HepG2 (cell line): ENCODE measurements around the gene DAZL.

ENCODE experiments used
- ADNP ChIP-seq: sonication (generic); formaldehyde crosslinking; IDR thresholded peaks from 2 replicates; pipeline ENCODE4 v1.4.0; 2020; ENCODE audit warnings: missing genetic modification reagents
- CHD2 ChIP-seq: IDR thresholded peaks from 2 replicates; pipeline ENCODE4 v1.6.1; 2011; ENCODE audit warnings: low read depth, low read length, improper control_type of control experiment
- CTCF ChIP-seq: sonication (generic); formaldehyde crosslinking; IDR thresholded peaks from 2 replicates; pipeline ENCODE4 v1.5.0; 2020; ENCODE audit warnings: mild to moderate bottlenecking, missing genetic modification reagents, moderate library complexity
- EED ChIP-seq: sonication (generic); formaldehyde crosslinking; IDR thresholded peaks from 2 replicates; pipeline ENCODE4 v1.5.0; 2020; ENCODE audit warnings: mild to moderate bottlenecking, missing genetic modification reagents
- EZH2 ChIP-seq: conservative IDR thresholded peaks from 2 replicates; pipeline ENCODE4 v1.6.1; 2012; ENCODE audit warnings: mild to moderate bottlenecking, low read depth, low read length, moderate library complexity
- FOSL1 ChIP-seq: sonication (generic); formaldehyde crosslinking; IDR thresholded peaks from 2 replicates; pipeline ENCODE4 v1.9.0; 2021; ENCODE audit warnings: missing genetic modification reagents, borderline replicate concordance
- HINFP ChIP-seq: sonication (generic); formaldehyde crosslinking; IDR thresholded peaks from 2 replicates; pipeline ENCODE4 v1.4.0; 2020; ENCODE audit warnings: low read depth, mild to moderate bottlenecking, missing genetic modification reagents
- HNF4A ChIP-seq: sonication (generic); formaldehyde crosslinking; IDR thresholded peaks from 2 replicates; pipeline ENCODE4 v1.4.0; 2020; ENCODE audit warnings: missing genetic modification reagents
- NCOA2 ChIP-seq: sonication (generic); formaldehyde crosslinking; IDR thresholded peaks from 2 replicates; pipeline ENCODE4 v1.8.0; 2022; ENCODE audit warnings: inconsistent platforms
- POLR2AphosphoS5 ChIP-seq: IDR thresholded peaks from 2 replicates; pipeline ENCODE4 v1.6.1; 2012; ENCODE audit warnings: low read depth, low read length
- SNAPC2 ChIP-seq: sonication (generic); formaldehyde crosslinking; IDR thresholded peaks from 2 replicates; pipeline ENCODE4 v1.8.1; 2022; ENCODE audit warnings: mild to moderate bottlenecking, missing genetic modification reagents
- ZFP36 ChIP-seq: fragments of 150-350 bp; IDR thresholded peaks from 2 replicates; pipeline ENCODE4 v1.6.1; 2018; ENCODE audit warnings: borderline replicate concordance, low read length, low read depth; ENCODE audit not compliant: partially characterized antibody
- ZNF503 ChIP-seq: sonication (generic); formaldehyde crosslinking; IDR thresholded peaks from 2 replicates; pipeline ENCODE4 v1.4.0; 2020; ENCODE audit warnings: missing genetic modification reagents

- TF ChIP-seq ZNF503 (CRISPR knock-in tag) (no peak), HINFP (CRISPR knock-in tag) (no peak), POLR2AphosphoS5 (no peak), FOSL1 (CRISPR knock-in tag) (no peak), CHD2 (no peak), SNAPC2 (CRISPR knock-in tag) (no peak), CTCF (CRISPR knock-in tag) (no peak), HNF4A (CRISPR knock-in tag) (no peak), EZH2 (no peak), NCOA2 (CRISPR knock-in tag) (no peak), EED (CRISPR knock-in tag) (no peak), ADNP (CRISPR knock-in tag) (no peak), ZFP36 (no peak)
These were observed 15.2 kb downstream of the DAZL start for GRCh38 chr3:16589867-16590624.
